Mesendoderm (in vitro differentiated cells): ENCODE results near the gene PAK1IP1. TPM values are rescaled to one million over a fixed set of nuclear protein-coding genes. Genes with fewer than 3 reads are reported as not detected.

Experiments used
- DNase-seq: peaks from one replicate; pipeline ENCODE4 v3.0.0; 2013
- H2AK5ac ChIP-seq: 2 replicates; pipeline ENCODE4 v1.6.1; 2013; ENCODE audit warnings: low read length, inconsistent platforms
- H2BK120ac ChIP-seq: 2 replicates; pipeline ENCODE4 v1.6.1; 2013; ENCODE audit warnings: low read depth, mild to moderate bottlenecking, low read length, moderate library complexity, mixed read lengths
- H2BK15ac ChIP-seq: replicated peaks from 2 replicates; pipeline ENCODE4 v1.6.1; 2013; ENCODE audit warnings: low read depth, mild to moderate bottlenecking, moderate library complexity
- H2BK5ac ChIP-seq: 2 replicates; pipeline ENCODE4 v1.6.1; 2013; ENCODE audit warnings: low read length, inconsistent platforms
- H3K18ac ChIP-seq: 2 replicates; pipeline ENCODE4 v1.6.1; 2013; ENCODE audit warnings: mild to moderate bottlenecking, low read length, mixed read lengths
- H3K23ac ChIP-seq: one replicate; pipeline ENCODE4 v1.6.1; 2013; ENCODE audit warnings: low read length
- H3K27ac ChIP-seq: 2 replicates; pipeline ENCODE4 v1.5.1; 2013; ENCODE audit warnings: low read depth, mild to moderate bottlenecking, inconsistent platforms, low read length, moderate library complexity
- H3K27me3 ChIP-seq: 2 replicates; pipeline ENCODE4 v1.6.1; 2013; ENCODE audit warnings: low read length, control low read depth, mild to moderate bottlenecking, inconsistent platforms; ENCODE audit not compliant: insufficient read depth, poor library complexity
- H3K36me3 ChIP-seq: 2 replicates; pipeline ENCODE4 v1.6.1; 2013; ENCODE audit warnings: low read length, inconsistent platforms; ENCODE audit not compliant: control insufficient read depth, insufficient read depth
- H3K4ac ChIP-seq: one replicate; pipeline ENCODE4 v1.6.1; 2013; ENCODE audit warnings: low read depth, mild to moderate bottlenecking, low read length, moderate library complexity
- H3K4me1 ChIP-seq: 2 replicates; pipeline ENCODE4 v1.6.1; 2013; ENCODE audit warnings: low read depth, low read length, inconsistent platforms; ENCODE audit not compliant: control insufficient read depth
- H3K4me2 ChIP-seq: 2 replicates; pipeline ENCODE4 v1.6.1; 2013; ENCODE audit warnings: low read length
- H3K4me3 ChIP-seq: 2 replicates; pipeline ENCODE4 v1.5.1; 2013; ENCODE audit warnings: mild to moderate bottlenecking, low read length
- H3K56ac ChIP-seq: one replicate; pipeline ENCODE4 v1.6.1; 2013; ENCODE audit warnings: low read length
- H3K79me1 ChIP-seq: 2 replicates; pipeline ENCODE4 v1.6.1; 2013; ENCODE audit warnings: low read length, inconsistent platforms
- H3K79me2 ChIP-seq: 2 replicates; pipeline ENCODE4 v1.6.1; 2013; ENCODE audit warnings: mild to moderate bottlenecking, low read length; ENCODE audit not compliant: control insufficient read depth, insufficient read depth
- H3K9ac ChIP-seq: 2 replicates; pipeline ENCODE4 v1.6.1; 2013; ENCODE audit warnings: low read length, inconsistent platforms
- H4K5ac ChIP-seq: one replicate; pipeline ENCODE4 v1.6.1; 2013; ENCODE audit warnings: low read length
- H4K8ac ChIP-seq: one replicate; pipeline ENCODE4 v1.6.1; 2013; ENCODE audit warnings: low read depth, mild to moderate bottlenecking, control low read depth, low read length, moderate library complexity
- WGBS: extraction: QIAGEN DNeasy Blood & Tissue Kit; methylation state at CpG from one replicate; pipeline ENCODE4 v1.1.7; 2013; ENCODE audit warnings: low lambda C conversion rate, missing lambda C conversion rate; ENCODE audit not compliant: insufficient coverage; ENCODE audit errors: extremely low coverage; 5-methylcytosine and 5-hydroxymethylcytosine counted together
- polyA plus RNA-seq, 2 experiments: library from polyadenylated mRNA; stranded (reverse); fragments of 200-250 nt; gene quantifications; one replicate each; pipeline ENCODE4 v1.2.3, GENCODE V29; 2013

Gene PAK1IP1, protein sequence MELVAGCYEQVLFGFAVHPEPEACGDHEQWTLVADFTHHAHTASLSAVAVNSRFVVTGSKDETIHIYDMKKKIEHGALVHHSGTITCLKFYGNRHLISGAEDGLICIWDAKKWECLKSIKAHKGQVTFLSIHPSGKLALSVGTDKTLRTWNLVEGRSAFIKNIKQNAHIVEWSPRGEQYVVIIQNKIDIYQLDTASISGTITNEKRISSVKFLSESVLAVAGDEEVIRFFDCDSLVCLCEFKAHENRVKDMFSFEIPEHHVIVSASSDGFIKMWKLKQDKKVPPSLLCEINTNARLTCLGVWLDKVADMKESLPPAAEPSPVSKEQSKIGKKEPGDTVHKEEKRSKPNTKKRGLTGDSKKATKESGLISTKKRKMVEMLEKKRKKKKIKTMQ
- 84.9 TPM for polyA plus RNA-seq (2013, experiment 1 of 2)
- 92.9 TPM for polyA plus RNA-seq (2013, experiment 2 of 2)

DNA sequence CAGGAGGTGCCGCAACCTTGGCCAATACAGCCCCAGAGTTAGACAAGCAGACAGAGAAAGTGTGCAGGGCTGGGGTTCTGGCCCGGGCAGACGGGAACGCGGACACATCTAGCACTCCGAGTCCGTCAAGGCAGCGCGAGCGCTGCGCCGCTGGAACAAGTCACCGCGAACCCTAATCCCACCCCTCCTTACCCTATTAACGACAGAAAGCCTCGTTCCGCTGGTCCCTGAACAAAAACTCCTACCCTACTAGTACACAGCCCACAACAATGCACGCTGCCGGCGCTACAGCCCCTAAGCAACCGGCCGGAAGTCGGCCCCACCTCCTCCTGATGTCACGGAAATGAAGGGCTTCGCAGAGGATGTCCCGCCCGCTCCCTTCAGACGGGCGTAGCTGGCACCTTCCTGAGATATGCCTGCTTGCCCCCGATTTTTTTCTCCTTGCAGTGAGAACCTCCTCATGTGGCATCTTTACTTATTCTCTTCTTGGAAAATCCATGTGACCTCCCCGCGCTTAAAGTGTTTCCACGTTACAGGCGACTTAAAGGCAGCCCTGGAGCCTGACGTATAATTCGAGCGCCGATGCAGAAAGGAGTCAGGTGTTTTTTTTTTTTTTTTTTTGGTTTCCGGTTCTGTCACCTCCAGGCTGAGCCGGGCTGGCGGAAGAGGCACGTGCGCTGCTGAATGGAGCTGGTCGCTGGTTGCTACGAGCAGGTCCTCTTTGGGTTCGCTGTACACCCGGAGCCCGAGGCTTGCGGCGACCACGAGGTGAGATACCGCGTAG is at the start of gene PAK1IP1, which contains the start of gene C6orf52:
PAK1IP1 (plus strand) TSS at position 671 of the 784 bp plus-strand sequence; CDS start at position 685, 14 bp downstream.
C6orf52 (minus strand) TSS at position 315 of the 784 bp plus-strand sequence. CDS start 7,066 bp downstream, outside the sequence.
- Histone ChIP-seq H2BK5ac (peak within 1 kb of the TSS; percentile 72), H3K9ac (peak within 1 kb of the TSS; percentile 98), H4K8ac (no peak within 1 kb of the TSS), H3K79me2 (peaks cover 44% of the 10 kb centered on the region), H3K4me1 (peaks cover 2% of the 10 kb centered on the region), H3K56ac (peak within 1 kb of the TSS; percentile 99), H3K4ac (no peak within 1 kb of the TSS), H3K27ac (peak within 1 kb of the TSS; percentile 32), H2BK120ac (no peak within 1 kb of the TSS), H3K36me3 (no peaks in the 10 kb centered on the region), H3K18ac (no peak within 1 kb of the TSS), H3K23ac (peak within 1 kb of the TSS; percentile 73), H2BK15ac (no peak within 1 kb of the TSS), H4K5ac (peak within 1 kb of the TSS; percentile 29), H3K4me3 (peak within 1 kb of the TSS; percentile 99), H3K79me1 (peaks cover 8% of the 10 kb centered on the region), H3K4me2 (peak within 1 kb of the TSS; percentile 53), H2AK5ac (no peak within 1 kb of the TSS), H3K27me3 (no peaks in the 10 kb centered on the region)
- DNase-seq = peak; percentile 97
- WGBS = no CpG with 5 or more reads among the region's 53 CpGs

DNA sequence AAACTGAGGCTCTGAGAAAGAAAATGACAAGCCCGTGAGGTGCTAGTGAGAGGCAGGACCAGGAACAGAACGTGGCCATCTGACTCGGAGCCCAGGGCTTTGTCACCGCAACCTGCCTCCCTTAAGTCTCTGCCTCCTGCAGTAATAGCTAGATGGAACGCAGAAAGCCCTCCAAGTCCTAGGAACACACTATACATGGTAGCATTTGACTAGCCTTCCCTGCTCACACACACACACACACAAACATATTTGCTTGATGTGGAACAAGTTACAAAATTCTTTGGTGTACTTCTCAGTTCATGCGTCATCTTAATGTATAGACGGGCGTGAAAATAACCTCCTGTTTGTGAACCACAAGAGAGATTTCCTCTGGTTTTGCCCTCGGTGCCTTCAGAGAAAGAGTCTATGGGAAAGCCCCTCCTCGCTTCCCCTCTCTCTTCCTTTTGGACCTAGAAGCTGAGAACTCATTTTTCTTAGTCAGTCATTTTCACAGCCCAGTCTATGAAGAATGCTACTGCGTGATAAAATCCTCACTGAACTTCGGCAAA is 39.2 kb upstream of the PAK1IP1 start:
- Histone ChIP-seq H3K27me3 (no peaks in the 10 kb centered on the region), H3K23ac (no peak overlapping the region), H3K27ac (no peak overlapping the region), H3K79me1 (no peaks in the 10 kb centered on the region), H2AK5ac (no peak overlapping the region), H4K8ac (no peak overlapping the region), H3K18ac (no peak overlapping the region), H3K36me3 (no peaks in the 10 kb centered on the region), H3K4ac (peak overlapping the region; percentile 24), H3K4me1 (no peaks in the 10 kb centered on the region), H2BK5ac (no peak overlapping the region), H3K4me2 (no peak overlapping the region), H3K9ac (no peak overlapping the region), H2BK120ac (no peak overlapping the region), H2BK15ac (no peak overlapping the region), H3K4me3 (no peak overlapping the region), H3K79me2 (no peaks in the 10 kb centered on the region), H3K56ac (no peak overlapping the region), H4K5ac (no peak overlapping the region)
- no CpG with 5 or more reads among the region's 12 CpGs for WGBS
- DNase-seq = no peak

DNA sequence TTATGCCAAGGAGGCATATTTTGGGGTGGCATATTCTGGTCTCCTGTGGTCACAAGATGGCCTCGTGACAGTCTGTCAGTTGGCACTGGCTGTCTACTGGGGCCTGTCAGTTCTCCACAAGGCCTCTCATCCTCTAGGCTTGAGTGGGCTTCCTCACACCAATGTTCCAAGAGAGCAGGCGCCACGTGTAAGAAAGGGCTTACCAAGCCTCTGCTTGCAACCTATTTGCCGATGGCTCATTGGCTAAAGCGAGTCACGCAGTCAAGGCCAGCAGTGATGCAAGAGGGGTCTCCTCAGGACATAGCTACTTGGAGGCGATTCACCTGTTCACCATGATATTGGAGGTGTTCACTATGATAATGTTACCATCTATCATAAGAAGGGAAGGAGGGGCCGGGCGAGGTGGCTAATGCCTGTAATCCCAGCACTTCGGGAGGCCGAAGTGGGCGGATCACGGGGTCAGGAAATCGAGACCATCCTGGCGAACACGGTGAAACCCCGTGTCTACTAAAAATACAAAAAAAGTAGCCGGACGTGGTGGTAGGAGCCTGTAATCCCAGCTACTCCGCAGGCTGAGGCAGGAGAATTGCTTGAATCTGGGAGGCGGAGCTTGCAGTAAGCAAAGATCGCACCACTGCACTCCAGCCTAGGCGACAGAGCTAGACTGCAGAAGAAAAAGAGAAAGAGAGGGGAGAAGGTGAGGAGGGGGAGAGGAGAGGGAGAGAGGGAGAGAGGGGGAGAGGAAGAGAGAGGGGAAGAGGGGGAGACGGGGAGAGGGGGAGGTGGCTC is 35.7 kb upstream of the PAK1IP1 start:
- H3K9ac ChIP-seq = peak overlapping the region; percentile 57
- H4K5ac ChIP-seq = no peak overlapping the region
- H2AK5ac ChIP-seq = no peak overlapping the region
- no peaks in the 10 kb centered on the region for H3K27me3 ChIP-seq
- no peak overlapping the region for H3K4me3 ChIP-seq
- peak; percentile 10 for DNase-seq
- H3K79me2 ChIP-seq = no peaks in the 10 kb centered on the region
- H3K4ac ChIP-seq = no peak overlapping the region
- no peaks in the 10 kb centered on the region for H3K36me3 ChIP-seq
- no peaks in the 10 kb centered on the region for H3K4me1 ChIP-seq
- no CpG with 5 or more reads among the region's 24 CpGs for WGBS
- H2BK5ac ChIP-seq = no peak overlapping the region
- H3K4me2 ChIP-seq = peak overlapping the region; percentile 5
- H3K56ac ChIP-seq = peak overlapping the region; percentile 78
- no peak overlapping the region for H4K8ac ChIP-seq
- no peak overlapping the region for H3K27ac ChIP-seq
- no peak overlapping the region for H3K18ac ChIP-seq
- H2BK15ac ChIP-seq = no peak overlapping the region
- no peak overlapping the region for H3K23ac ChIP-seq
- H2BK120ac ChIP-seq = no peak overlapping the region
- H3K79me1 ChIP-seq = no peaks in the 10 kb centered on the region

DNA sequence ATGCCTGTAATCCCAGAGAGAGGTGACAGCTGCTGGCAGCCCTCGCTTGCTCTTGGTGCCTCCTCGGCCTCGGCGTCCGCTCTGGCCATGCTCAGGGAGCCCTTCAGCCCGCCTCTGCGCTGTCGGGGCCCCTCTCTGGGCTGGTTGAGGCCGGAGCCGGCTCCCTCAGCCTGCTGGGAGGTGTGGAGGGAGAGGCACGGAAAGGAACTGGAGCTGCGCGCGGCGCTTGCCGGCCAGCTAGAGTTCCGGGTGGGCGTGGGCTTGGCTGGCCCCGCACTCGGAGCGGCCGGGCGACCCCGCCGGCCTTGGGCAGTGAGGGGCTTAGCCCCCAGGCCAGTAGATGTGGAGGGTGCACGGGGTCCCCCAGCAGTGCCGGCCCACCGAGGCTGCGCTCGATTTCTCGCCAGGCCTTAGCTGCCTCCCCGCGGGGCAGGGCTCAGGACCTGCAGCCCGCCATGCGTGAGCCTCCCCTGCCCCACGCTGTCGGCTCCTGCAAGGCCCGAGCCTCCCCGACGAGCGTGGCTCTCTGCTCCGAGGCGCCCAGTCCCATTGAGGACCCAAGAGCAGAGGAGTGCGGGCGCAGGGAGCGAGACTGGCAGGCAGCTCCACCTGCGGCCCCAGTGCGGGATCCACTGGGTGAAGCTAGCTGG is 34.9 kb upstream of the PAK1IP1 start:
- no peak overlapping the region for H2BK120ac ChIP-seq
- peak overlapping the region; percentile 1 for H3K18ac ChIP-seq
- H3K56ac ChIP-seq = peak overlapping the region; percentile 78
- H3K79me1 ChIP-seq = no peaks in the 10 kb centered on the region
- H3K79me2 ChIP-seq = no peaks in the 10 kb centered on the region
- no peaks in the 10 kb centered on the region for H3K27me3 ChIP-seq
- peak overlapping the region; percentile 28 for H3K4me2 ChIP-seq
- peak overlapping the region; percentile 41 for H3K4ac ChIP-seq
- peak; percentile 49 for DNase-seq
- no peak overlapping the region for H3K27ac ChIP-seq
- H3K4me3 ChIP-seq = no peak overlapping the region
- H2AK5ac ChIP-seq = no peak overlapping the region
- H2BK5ac ChIP-seq = no peak overlapping the region
- H4K8ac ChIP-seq = no peak overlapping the region
- no CpG with 5 or more reads among the region's 48 CpGs for WGBS
- no peak overlapping the region for H2BK15ac ChIP-seq
- H3K23ac ChIP-seq = no peak overlapping the region
- H3K9ac ChIP-seq = peak overlapping the region; percentile 57
- no peaks in the 10 kb centered on the region for H3K36me3 ChIP-seq
- H3K4me1 ChIP-seq = no peaks in the 10 kb centered on the region
- no peak overlapping the region for H4K5ac ChIP-seq
